ENCODE measurements around the gene APLNR.

Gene APLNR

GRCh38 chr11:57266157-57266556 lies 29.1 kb upstream of the APLNR start:
- TF ChIP-seq CTCF (conservative IDR thresholded peaks at IDR 0.05; ENCODE audit: control insufficient read depth, insufficient read depth, low read depth, low read length): no peak
- DNase-seq (ENCODE audit: low read depth): no peak
- no peak overlapping the region for H3K4me3 ChIP-seq (ENCODE audit: control insufficient read depth, low read depth, low read length)

- H3K4me3 ChIP-seq (ENCODE audit: control insufficient read depth, low read depth, low read length): no peak overlapping the region
- no peak for TF ChIP-seq CTCF (conservative IDR thresholded peaks at IDR 0.05; ENCODE audit: control insufficient read depth, insufficient read depth, low read depth, low read length)
Measured at GRCh38 chr11:57263351-57263750, 26.3 kb upstream of the APLNR start.

DNA sequence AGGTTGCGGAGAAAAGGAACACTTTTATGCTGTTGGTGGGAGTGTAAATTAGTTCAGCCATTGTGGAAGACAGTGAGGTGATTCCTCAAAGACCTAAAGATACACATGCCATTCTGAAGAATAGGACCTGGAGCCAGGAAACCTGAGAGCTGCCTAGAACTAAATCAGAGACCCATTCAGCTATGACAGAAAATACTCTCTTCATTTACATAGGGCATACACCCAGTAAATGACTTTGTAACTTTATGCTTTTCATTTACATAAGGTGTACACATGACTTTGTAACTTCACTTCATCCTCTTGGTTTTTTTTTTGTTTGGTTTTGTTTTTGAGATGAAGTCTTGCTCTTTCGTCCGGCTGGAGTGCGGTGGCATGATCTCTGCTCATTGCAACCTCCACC lies 25.1 kb upstream of the APLNR start:
- no peak for DNase-seq (ENCODE audit: low read depth)
- H3K4me3 ChIP-seq (ENCODE audit: control insufficient read depth, low read depth, low read length): no peak overlapping the region
- no peak for TF ChIP-seq CTCF (conservative IDR thresholded peaks at IDR 0.05; ENCODE audit: control insufficient read depth, insufficient read depth, low read depth, low read length)

More at GRCh38 chr11:57263351-57263750, 26.3 kb upstream of the APLNR start:
- DNase-seq (ENCODE audit: low read depth): no peak

DNA sequence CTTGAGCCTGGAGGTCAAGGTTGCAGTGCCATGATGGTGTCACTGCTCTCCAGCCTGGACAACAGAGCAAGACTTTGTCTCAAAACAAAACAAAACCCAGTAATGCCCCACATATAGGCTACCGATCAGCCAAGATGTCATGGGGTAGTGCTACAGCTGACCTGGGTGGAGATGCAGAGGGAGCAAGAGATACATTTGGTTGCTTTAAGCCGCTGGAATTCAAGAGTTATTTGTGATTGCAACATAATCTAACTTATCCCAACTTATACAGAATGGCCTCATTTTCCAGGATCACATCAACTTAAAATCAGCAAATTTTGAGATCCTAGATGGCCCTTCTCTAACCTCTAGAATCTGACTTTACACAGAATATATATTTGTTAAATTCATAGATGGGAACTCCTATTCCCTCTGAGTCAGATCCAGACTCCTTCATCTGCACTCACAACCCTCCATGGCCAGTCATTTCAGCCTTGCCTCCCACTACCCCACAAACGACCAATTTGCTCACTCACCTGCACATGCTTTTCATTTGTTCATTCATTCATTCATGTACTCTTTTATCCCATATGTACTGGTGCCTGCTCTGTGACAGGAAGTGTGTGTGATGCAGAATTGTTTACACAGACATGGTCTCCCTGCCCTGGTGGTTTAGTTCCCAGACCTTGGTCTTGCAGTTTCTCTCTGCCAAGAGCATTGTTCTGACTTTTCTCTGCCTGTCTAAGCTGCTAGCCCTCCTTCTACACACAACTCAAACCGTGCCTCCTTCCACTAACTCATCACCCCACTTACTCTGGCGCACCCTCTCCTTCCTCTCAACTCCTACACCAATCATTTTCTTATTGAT lies 24.1 kb upstream of the APLNR start:
- DNase-seq (ENCODE audit: low read depth): no peak
- no peak for TF ChIP-seq CTCF (conservative IDR thresholded peaks at IDR 0.05; ENCODE audit: control insufficient read depth, insufficient read depth, low read depth, low read length)
- H3K4me3 ChIP-seq (ENCODE audit: control insufficient read depth, low read depth, low read length): no peak overlapping the region

GRCh38 chr11:57256119-57256518 lies 19.1 kb upstream of the APLNR start:
- no peak for TF ChIP-seq CTCF (conservative IDR thresholded peaks at IDR 0.05; ENCODE audit: control insufficient read depth, insufficient read depth, low read depth, low read length)
- no peak overlapping the region for H3K4me3 ChIP-seq (ENCODE audit: control insufficient read depth, low read depth, low read length)
- DNase-seq (ENCODE audit: low read depth): no peak

DNA sequence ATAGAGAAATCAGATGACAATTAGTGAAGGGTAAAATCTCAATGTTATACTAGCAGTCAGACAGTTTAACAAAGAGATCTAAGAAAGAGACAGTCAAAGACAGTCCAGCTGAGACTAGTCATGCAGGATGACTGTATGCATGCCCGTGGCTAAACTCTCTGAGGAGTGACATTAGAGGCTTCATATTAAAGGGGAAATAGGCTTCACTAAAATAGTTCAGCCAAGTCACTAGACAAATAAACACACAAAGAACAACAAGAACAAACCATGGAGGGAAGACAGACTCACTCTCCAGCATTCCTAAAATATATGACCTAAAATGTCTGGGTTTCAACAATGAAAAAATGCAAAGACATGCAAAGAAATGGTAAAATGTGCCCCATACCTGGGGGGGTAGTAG lies 18.6 kb upstream of the APLNR start:
- peak; percentile 16 for DNase-seq (ENCODE audit: low read depth)
- no peak overlapping the region for H3K4me3 ChIP-seq (ENCODE audit: control insufficient read depth, low read depth, low read length)
- TF ChIP-seq CTCF (conservative IDR thresholded peaks at IDR 0.05; ENCODE audit: control insufficient read depth, insufficient read depth, low read depth, low read length): no peak

Data from fibroblast of mammary gland (primary cell).